ENCODE data around the gene CCDC13.
A peak's percentile ranks its signal among the peaks of the same experiment; 100 is the strongest.

Gene CCDC13

DNA sequence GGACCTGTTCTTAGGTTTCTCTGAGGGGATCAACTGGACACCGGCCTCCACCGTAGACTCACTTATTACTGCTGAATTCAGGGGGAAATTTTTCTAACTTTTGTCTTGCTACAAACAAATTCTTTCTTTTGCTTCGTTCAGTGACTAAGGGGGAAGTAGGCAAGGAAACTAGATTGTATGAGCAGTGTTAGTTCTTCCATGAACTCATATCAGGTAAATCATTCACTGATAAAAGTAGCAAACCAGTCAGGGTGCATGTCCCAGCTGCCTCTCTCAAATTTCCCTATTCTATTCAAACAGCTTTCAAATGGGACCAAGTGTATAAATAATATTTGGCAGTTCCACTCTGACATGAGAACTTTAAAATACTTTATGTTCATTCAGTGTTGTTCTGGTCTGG lies 7.3 kb upstream of the CCDC13 start:
- TF ChIP-seq, protein P1, sequence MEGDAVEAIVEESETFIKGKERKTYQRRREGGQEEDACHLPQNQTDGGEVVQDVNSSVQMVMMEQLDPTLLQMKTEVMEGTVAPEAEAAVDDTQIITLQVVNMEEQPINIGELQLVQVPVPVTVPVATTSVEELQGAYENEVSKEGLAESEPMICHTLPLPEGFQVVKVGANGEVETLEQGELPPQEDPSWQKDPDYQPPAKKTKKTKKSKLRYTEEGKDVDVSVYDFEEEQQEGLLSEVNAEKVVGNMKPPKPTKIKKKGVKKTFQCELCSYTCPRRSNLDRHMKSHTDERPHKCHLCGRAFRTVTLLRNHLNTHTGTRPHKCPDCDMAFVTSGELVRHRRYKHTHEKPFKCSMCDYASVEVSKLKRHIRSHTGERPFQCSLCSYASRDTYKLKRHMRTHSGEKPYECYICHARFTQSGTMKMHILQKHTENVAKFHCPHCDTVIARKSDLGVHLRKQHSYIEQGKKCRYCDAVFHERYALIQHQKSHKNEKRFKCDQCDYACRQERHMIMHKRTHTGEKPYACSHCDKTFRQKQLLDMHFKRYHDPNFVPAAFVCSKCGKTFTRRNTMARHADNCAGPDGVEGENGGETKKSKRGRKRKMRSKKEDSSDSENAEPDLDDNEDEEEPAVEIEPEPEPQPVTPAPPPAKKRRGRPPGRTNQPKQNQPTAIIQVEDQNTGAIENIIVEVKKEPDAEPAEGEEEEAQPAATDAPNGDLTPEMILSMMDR (IDR thresholded peaks at IDR 0.05; ENCODE audit: insufficient read depth, low read length, poor library complexity, severe bottlenecking): no peak
- Histone ChIP-seq H3K36me3 (ENCODE audit: control insufficient read depth, insufficient read depth, low read length) (no peaks in the 10 kb centered on the region; the same call in none of the 2 replicates), H3K27me3 (replicated peaks; ENCODE audit: control insufficient read depth, insufficient read depth, low read length) (no peaks in the 10 kb centered on the region), H3K4me3 (replicated peaks; ENCODE audit: low read depth, low read length) (no peak overlapping the region)
- DNase-seq (ENCODE audit: extremely low read depth, insufficient read length): no peak

DNA sequence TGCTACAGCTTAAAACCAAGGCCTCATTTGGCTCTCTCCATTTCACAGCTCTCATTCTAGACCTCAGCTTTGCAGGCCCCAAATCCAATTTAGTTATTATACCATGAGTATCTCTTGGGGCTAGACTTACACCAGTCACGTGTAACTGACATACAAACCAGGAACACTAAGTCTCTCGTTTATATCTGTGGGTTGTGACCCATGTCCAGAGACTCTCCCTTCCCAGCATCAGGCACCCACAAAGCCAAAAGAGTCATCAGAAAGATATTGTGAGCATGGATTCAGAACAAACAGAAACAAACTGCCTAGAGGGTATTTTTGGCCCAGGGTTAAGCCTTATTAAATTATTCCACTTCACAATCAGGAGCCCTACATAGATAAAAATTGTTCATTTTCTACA lies 5.6 kb upstream of the CCDC13 start:
- H3K27me3 ChIP-seq (replicated peaks; ENCODE audit: control insufficient read depth, insufficient read depth, low read length): no peaks in the 10 kb centered on the region
- H3K4me3 ChIP-seq (replicated peaks; ENCODE audit: low read depth, low read length): no peak overlapping the region
- no peak for DNase-seq (ENCODE audit: extremely low read depth, insufficient read length)
- TF ChIP-seq, protein P1 (IDR thresholded peaks at IDR 0.05; ENCODE audit: insufficient read depth, low read length, poor library complexity, severe bottlenecking): no peak
- H3K36me3 ChIP-seq (ENCODE audit: control insufficient read depth, insufficient read depth, low read length): no peaks in the 10 kb centered on the region; the same call in 1 of the 2 replicates

GRCh38 chr3:42773409-42773751 lies 327 bp upstream of the CCDC13 start:
- no peaks in the 10 kb centered on the region for H3K36me3 ChIP-seq (ENCODE audit: control insufficient read depth, insufficient read depth, low read length)

GRCh38 chr3:42771271-42771670 lies 1.8 kb downstream of the CCDC13 start:
- no peak for DNase-seq (ENCODE audit: extremely low read depth, insufficient read length)
- TF ChIP-seq, protein P1 (IDR thresholded peaks at IDR 0.05; ENCODE audit: insufficient read depth, low read length, poor library complexity, severe bottlenecking): no peak

More at GRCh38 chr3:42773409-42773751, 327 bp upstream of the CCDC13 start:
- Histone ChIP-seq H3K27me3 (replicated peaks; ENCODE audit: control insufficient read depth, insufficient read depth, low read length) (no peaks in the 10 kb centered on the region), H3K4me3 (replicated peaks; ENCODE audit: low read depth, low read length) (peak overlapping the region; percentile 70)
- TF ChIP-seq, protein P1 (IDR thresholded peaks at IDR 0.05; ENCODE audit: insufficient read depth, low read length, poor library complexity, severe bottlenecking): no peak
- no peak for DNase-seq (ENCODE audit: extremely low read depth, insufficient read length)

DNA sequence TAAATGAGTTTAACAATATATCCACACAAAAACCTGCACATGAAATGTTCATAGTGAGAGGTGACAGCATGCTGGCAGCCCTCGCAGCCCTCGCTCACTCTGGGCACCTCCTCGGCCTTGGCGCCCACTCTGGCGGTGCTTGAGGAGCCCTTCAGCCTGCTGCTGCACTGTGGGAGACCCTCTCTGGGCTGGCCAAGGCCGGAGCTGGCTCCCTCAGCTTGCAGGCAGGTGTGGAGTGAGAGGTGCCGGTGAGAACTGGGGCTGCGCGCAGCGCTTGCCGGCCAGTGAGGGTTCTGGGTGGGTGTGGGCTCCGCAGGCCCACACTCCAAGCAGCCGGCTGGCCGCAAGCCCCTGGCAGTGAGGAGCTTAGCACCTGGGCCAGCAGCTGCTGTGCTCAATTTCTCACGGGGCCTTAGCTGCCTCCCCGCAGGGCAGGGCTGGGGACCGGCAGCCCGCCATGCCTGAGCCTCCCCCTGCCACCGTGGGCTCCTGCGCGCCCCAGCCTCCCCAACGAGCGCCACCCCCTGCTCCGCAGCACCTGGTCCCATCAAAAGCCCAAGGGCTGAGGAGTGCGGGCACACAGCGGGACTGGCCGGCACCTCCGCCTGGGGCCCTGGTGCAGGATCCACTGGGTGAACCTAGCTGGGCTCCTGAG lies 3.4 kb downstream of the CCDC13 start:
- H3K36me3 ChIP-seq (ENCODE audit: control insufficient read depth, insufficient read depth, low read length): no peaks in the 10 kb centered on the region
- H3K27me3 ChIP-seq (replicated peaks; ENCODE audit: control insufficient read depth, insufficient read depth, low read length): no peaks in the 10 kb centered on the region
- no peak overlapping the region for H3K4me3 ChIP-seq (replicated peaks; ENCODE audit: low read depth, low read length)
- TF ChIP-seq, protein P1 (IDR thresholded peaks at IDR 0.05; ENCODE audit: insufficient read depth, low read length, poor library complexity, severe bottlenecking): no peak
- DNase-seq (ENCODE audit: extremely low read depth, insufficient read length): no peak

More at GRCh38 chr3:42771271-42771670, 1.8 kb downstream of the CCDC13 start:
- Histone ChIP-seq H3K4me3 (replicated peaks; ENCODE audit: low read depth, low read length) (no peak overlapping the region), H3K27me3 (replicated peaks; ENCODE audit: control insufficient read depth, insufficient read depth, low read length) (no peaks in the 10 kb centered on the region), H3K36me3 (ENCODE audit: control insufficient read depth, insufficient read depth, low read length) (no peaks in the 10 kb centered on the region)
